NK-92 treated with Interleukin-12 subunit alpha and Interleukin-12 subunit beta, amount 100 ng/mL, for 24 hours (cell line): ENCODE results near the gene SLC66A3.
"Not testable (repeated sequence)": the region's sequence is repeated elsewhere in the genome, so short reads cannot be mapped to it uniquely, and the experiment has no call there.

ENCODE experiments used
- DNase-seq: peaks from one replicate; lab custom pipeline; 2025; lab: John Stamatoyannopoulos, UW

The SLC66A3 gene

GRCh38 chr2:11163439-11164317 lies 8.4 kb downstream of the SLC66A3 start:
- no peak for DNase-seq

GRCh38 chr2:11165046-11165445 lies 9.8 kb downstream of the SLC66A3 start:
- not testable (repeated sequence) for DNase-seq

- no peak for DNase-seq
These were observed 11.2 kb downstream of the SLC66A3 start for GRCh38 chr2:11166476-11166875.

- no peak for DNase-seq
These were observed 13.2 kb downstream of the SLC66A3 start for GRCh38 chr2:11168488-11168887.

GRCh38 chr2:11169333-11169732 lies 14.1 kb downstream of the SLC66A3 start:
- no peak for DNase-seq

GRCh38 chr2:11174222-11174621 lies 19.0 kb downstream of the SLC66A3 start:
- DNase-seq = no peak

- no peak for DNase-seq
These were observed 20.1 kb downstream of the SLC66A3 start for GRCh38 chr2:11175293-11175795.

GRCh38 chr2:11177871-11178690 lies 22.8 kb downstream of the SLC66A3 start:
- DNase-seq = no peak

GRCh38 chr2:11179196-11179595 lies 23.9 kb downstream of the SLC66A3 start:
- no peak for DNase-seq

- DNase-seq = no peak
These were observed 24.6 kb downstream of the SLC66A3 start for GRCh38 chr2:11179899-11180298.

GRCh38 chr2:11180653-11181052 lies 25.4 kb downstream of the SLC66A3 start:
- DNase-seq = no peak

- DNase-seq = no peak
These were observed 27.7 kb downstream of the SLC66A3 start for GRCh38 chr2:11182951-11183350.

- DNase-seq = no peak
These were observed 30.9 kb downstream of the SLC66A3 start for GRCh38 chr2:11186145-11186544.

GRCh38 chr2:11187083-11187619 lies 31.9 kb downstream of the SLC66A3 start:
- no peak for DNase-seq

GRCh38 chr2:11187731-11188130 lies 32.5 kb downstream of the SLC66A3 start:
- no peak for DNase-seq

GRCh38 chr2:11196246-11196645 lies 41.0 kb downstream of the SLC66A3 start:
- DNase-seq = no peak

GRCh38 chr2:11200651-11201050 lies 45.4 kb downstream of the SLC66A3 start:
- DNase-seq = no peak

GRCh38 chr2:11201969-11202368 lies 46.7 kb downstream of the SLC66A3 start:
- no peak for DNase-seq

GRCh38 chr2:11203480-11203879 lies 48.2 kb downstream of the SLC66A3 start:
- no peak for DNase-seq

GRCh38 chr2:11208083-11208482 lies 52.8 kb downstream of the SLC66A3 start:
- no peak for DNase-seq

- DNase-seq = no peak
These were observed 57.4 kb downstream of the SLC66A3 start for GRCh38 chr2:11212645-11213044.

GRCh38 chr2:11213090-11213638 lies 57.9 kb downstream of the SLC66A3 start:
- DNase-seq = no peak
